Bronchial epithelial cell (primary cell): ENCODE data around the gene JAG1. TPM values are rescaled to one million over a fixed set of nuclear protein-coding genes. Genes with fewer than 3 reads are reported as not detected.
"Not testable (repeated sequence)": the region's sequence is repeated elsewhere in the genome, so short reads cannot be mapped to it uniquely, and the experiment has no call there.

Experiments used
- DNase-seq: peaks from one replicate; pipeline ENCODE4 v3.0.0-alpha.2; 2010; ENCODE audit warnings: low read depth
- FAIRE-seq: peaks from 2 replicates; lab custom pipeline; 2011; peaks lifted over from hg19 to GRCh38; lab: Jason Lieb, UNC
- H3K27me3 ChIP-seq: 2 replicates; pipeline ENCODE4 v1.5.1; 2011; ENCODE audit warnings: low read length; ENCODE audit not compliant: control insufficient read depth, insufficient read depth
- H3K36me3 ChIP-seq: 2 replicates; pipeline ENCODE4 v1.5.1; 2011; ENCODE audit warnings: low read length; ENCODE audit not compliant: control insufficient read depth, insufficient read depth
- H3K4me3 ChIP-seq: 2 replicates; pipeline ENCODE4 v1.5.1; 2011; ENCODE audit warnings: mild to moderate bottlenecking, low read depth, low read length, control low read depth
- total RNA-seq: library from RNA; depleted of rRNA; stranded (reverse); fragments of >200 nt; gene quantifications from 2 replicates; pipeline ENCODE4 v1.2.1, GENCODE V29; 2014
- TF ChIP-seq, protein P1 (sequence below): IDR thresholded peaks from 2 replicates; pipeline ENCODE4 v1.5.1; 2011; ENCODE audit warnings: mild to moderate bottlenecking, moderate library complexity, low read length, control low read depth, inconsistent platforms; ENCODE audit not compliant: insufficient read depth, severe bottlenecking

The JAG1 gene
- total RNA-seq, 1 donor from 2014 or later, result 310 TPM

DNA sequence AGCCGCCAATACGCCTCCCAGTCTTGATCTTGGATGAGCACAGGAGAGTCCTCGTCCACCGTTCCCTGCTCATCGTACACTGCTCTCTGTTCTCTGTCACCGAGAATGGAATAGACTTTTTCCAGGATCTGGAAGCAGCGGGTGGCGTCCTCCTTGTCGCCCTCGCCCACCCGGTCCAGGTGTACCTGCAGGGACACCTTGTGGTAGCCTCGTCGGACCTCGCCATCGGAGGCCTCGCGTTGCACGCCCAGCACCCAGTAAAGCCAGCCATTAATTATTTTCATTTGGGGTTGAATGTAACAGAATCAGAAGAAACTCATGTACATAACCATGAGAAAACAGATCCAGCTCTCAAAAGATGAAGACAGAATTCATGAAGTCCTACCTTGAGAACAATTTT is 59.9 kb downstream of the JAG1 start:
- no peak for FAIRE-seq
- no peak for DNase-seq
- Histone ChIP-seq H3K4me3 (no peak overlapping the region), H3K27me3 (no peaks in the 10 kb centered on the region), H3K36me3 (peaks cover 1% of the 10 kb centered on the region)
- TF ChIP-seq, protein P1, sequence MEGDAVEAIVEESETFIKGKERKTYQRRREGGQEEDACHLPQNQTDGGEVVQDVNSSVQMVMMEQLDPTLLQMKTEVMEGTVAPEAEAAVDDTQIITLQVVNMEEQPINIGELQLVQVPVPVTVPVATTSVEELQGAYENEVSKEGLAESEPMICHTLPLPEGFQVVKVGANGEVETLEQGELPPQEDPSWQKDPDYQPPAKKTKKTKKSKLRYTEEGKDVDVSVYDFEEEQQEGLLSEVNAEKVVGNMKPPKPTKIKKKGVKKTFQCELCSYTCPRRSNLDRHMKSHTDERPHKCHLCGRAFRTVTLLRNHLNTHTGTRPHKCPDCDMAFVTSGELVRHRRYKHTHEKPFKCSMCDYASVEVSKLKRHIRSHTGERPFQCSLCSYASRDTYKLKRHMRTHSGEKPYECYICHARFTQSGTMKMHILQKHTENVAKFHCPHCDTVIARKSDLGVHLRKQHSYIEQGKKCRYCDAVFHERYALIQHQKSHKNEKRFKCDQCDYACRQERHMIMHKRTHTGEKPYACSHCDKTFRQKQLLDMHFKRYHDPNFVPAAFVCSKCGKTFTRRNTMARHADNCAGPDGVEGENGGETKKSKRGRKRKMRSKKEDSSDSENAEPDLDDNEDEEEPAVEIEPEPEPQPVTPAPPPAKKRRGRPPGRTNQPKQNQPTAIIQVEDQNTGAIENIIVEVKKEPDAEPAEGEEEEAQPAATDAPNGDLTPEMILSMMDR, result no peak

- DNase-seq, H3K36me3 ChIP-seq, FAIRE-seq, H3K4me3 ChIP-seq, H3K27me3 ChIP-seq: not testable (repeated sequence)
Measured at GRCh38 chr20:10613426-10613825, 60.4 kb downstream of the JAG1 start.

DNA sequence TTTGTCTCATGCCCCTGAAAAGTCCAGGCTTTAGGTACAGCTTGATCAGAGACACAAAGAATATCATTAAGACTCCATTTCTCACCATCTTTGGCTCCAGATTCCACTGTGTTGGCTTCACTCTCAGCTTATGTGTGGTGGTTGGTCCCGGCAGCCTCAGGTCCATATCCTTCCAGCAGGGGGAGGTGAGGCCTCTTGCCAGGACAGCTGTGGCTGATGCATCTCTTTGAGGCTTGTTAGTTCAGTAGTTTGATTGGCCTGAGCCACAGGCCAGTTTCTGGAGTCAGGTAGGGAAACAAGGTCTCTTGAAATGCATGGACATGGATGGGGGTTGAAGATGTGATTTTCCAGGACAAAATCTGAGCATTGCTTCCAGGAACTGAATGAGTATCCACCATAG is 62.4 kb downstream of the JAG1 start:
- Histone ChIP-seq H3K36me3 (peaks cover 1% of the 10 kb centered on the region), H3K27me3 (no peaks in the 10 kb centered on the region), H3K4me3 (no peak overlapping the region)
- DNase-seq (peak; percentile 44), FAIRE-seq (no peak)
- TF ChIP-seq, protein P1, result peak; percentile 53

GRCh38 chr20:10610251-10610650 is 63.5 kb downstream of the JAG1 start:
- H3K27me3 ChIP-seq, result no peaks in the 10 kb centered on the region
- no peak for DNase-seq
- no peak for FAIRE-seq
- no peak overlapping the region for H3K4me3 ChIP-seq
- peaks cover 1% of the 10 kb centered on the region for H3K36me3 ChIP-seq
- TF ChIP-seq, protein P1, result no peak

GRCh38 chr20:10609770-10610169 is 64.0 kb downstream of the JAG1 start:
- no peak overlapping the region for H3K4me3 ChIP-seq
- DNase-seq, result peak; percentile 9
- TF ChIP-seq, protein P1, result no peak
- FAIRE-seq, result no peak
- peaks cover 1% of the 10 kb centered on the region for H3K36me3 ChIP-seq
- no peaks in the 10 kb centered on the region for H3K27me3 ChIP-seq

- DNase-seq (no peak), FAIRE-seq (no peak)
Measured at GRCh38 chr20:10609276-10609675, 64.5 kb downstream of the JAG1 start.

More at GRCh38 chr20:10609276-10609675, 64.5 kb downstream of the JAG1 start:
- H3K27me3 ChIP-seq, result no peaks in the 10 kb centered on the region
- peaks cover 1% of the 10 kb centered on the region for H3K36me3 ChIP-seq
- TF ChIP-seq, protein P1, result no peak
- H3K4me3 ChIP-seq, result no peak overlapping the region
